IPS-18c (cell line): ENCODE measurements around the gene FAM135A.
"Not testable (repeated sequence)": the region's sequence is repeated elsewhere in the genome, so short reads cannot be mapped to it uniquely, and the experiment has no call there.

Experiments used
- H3K4me3 ChIP-seq: 2 replicates; pipeline ENCODE4 v1.7.0; 2013; ENCODE audit warnings: low read depth, mild to moderate bottlenecking, low read length, moderate library complexity; ENCODE audit not compliant: insufficient read depth
- H3K9me3 ChIP-seq: one replicate; pipeline ENCODE4 v1.6.1; 2013; ENCODE audit warnings: mild to moderate bottlenecking, low read length, moderate library complexity; ENCODE audit not compliant: control insufficient read depth, insufficient read depth

The FAM135A gene

DNA sequence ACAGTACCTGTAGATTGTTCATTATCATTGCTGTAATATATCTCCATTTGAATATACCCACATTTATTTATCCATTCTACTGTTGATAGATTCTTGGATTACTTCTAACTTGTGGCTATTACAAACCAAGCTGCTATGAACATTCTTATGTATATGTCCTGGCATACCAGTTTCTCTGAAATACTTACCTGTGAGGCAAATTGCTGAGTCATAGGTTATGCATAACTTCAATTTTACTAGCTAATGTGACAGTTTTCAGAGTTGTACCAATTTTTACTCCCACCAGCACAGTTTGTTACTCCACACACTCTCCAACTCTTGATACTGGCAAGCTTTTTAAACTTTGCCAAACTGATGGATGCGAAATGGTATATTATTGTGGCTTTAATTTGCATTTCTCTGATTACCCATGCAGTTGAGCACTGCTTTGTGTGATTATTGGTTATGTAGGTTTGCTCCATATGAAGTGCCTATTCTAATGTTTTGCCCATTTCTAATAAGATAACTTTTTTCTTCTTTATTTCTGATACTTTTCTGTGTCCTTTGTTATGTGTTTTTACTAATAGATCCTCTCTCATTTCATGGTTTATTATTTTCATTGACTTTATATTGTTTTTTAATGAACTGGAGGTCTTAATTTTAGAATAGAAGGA lies 90.6 kb downstream of the FAM135A start:
- Histone ChIP-seq H3K4me3 (no peak overlapping the region), H3K9me3 (no peaks in the 10 kb centered on the region)

DNA sequence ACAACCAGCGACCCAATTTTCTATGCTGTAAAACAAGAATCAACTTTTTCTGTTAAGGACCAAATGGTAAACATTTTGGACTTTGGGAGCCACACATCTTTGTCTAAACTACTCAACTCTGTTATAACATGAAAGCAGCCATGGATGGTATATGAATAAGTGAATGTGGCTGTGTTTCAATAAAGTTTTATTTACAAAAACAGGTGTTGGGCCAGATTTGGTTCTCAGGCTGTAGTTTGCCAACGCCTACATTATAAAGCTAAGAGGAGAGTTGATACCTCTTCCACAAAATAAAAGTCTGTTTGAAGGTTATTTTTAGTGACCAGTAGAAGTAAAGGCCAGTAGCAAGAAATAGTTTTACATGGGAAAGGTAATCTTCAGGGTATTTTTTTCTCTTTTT lies 93.0 kb downstream of the FAM135A start:
- H3K4me3 ChIP-seq: no peak overlapping the region
- no peaks in the 10 kb centered on the region for H3K9me3 ChIP-seq

DNA sequence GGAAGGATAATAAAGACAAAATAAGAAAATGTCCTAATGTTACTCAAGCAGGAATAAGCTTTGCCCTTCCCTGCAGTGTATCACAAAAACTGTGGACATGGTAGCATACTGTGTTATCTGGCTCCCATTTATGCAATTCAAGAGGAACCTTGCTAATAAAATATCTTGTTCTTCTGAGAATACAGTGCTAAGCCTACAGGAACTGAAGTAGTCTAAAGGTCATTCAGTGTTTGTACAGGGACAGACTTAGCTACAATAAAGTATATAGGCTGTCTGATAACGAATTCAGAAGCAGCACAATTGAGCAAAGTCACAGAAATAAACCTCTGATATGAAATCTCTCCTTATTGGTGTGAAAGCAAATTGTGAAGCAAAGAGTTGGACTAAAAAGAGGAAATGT lies 93.9 kb downstream of the FAM135A start:
- Histone ChIP-seq H3K4me3 (no peak overlapping the region), H3K9me3 (no peaks in the 10 kb centered on the region)

DNA sequence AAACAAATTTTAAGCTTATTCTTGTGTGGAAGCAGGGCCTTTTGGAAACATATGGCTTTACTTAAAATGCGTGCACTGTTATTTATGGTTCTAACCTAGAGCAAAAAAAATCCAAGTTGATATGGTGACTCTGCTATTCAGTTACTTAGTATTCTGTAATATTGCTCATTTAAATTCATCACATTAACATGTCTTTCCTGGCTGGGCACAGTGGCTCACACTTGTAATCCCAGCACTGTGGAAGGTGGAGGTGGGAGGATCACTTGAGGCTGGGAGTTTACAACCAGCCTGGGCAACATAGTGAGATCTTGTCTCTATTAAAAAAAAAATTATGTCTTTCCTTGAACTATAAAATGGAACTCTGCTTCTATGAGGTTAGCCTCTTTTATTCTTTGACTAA lies 95.6 kb downstream of the FAM135A start:
- Histone ChIP-seq H3K9me3 (no peaks in the 10 kb centered on the region), H3K4me3 (no peak overlapping the region)

DNA sequence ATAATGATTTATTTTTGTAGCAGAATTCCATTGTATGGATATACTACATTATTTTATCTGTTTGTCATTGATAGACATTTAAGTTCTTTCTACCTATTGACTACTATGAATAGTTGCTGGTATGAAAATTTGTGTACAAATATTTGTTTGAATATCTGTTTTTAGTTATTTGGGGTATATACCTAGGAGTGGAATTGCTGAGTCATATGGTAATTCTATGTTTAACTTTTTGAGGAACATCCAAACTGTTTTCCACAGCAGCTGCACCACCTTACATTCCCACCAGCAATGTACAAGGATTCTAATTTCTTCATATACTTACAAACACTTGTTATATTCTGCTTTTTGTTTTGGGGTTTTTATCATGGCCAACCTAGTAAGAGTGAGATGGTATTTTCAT lies 97.3 kb downstream of the FAM135A start:
- Histone ChIP-seq H3K4me3 (no peak overlapping the region), H3K9me3 (no peaks in the 10 kb centered on the region)

DNA sequence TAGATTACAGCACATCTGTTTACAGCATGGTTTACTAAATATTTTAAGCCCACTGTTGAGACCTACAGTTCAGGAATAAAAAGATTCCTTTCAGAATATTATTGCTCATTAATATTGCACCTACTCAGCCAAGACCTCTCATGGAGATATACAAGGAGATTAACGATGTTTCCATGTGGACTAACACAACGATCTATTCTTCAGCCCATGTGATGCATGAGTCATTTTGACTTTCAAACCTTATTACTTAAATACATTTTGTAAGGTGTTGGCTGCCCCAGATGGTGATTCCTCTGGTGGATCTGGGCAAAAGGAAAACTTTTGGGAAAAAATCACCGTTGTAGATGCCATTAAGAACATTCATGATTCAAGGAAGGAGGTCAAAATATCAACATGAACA lies 105.4 kb downstream of the FAM135A start:
- no peak overlapping the region for H3K4me3 ChIP-seq
- no peaks in the 10 kb centered on the region for H3K9me3 ChIP-seq

DNA sequence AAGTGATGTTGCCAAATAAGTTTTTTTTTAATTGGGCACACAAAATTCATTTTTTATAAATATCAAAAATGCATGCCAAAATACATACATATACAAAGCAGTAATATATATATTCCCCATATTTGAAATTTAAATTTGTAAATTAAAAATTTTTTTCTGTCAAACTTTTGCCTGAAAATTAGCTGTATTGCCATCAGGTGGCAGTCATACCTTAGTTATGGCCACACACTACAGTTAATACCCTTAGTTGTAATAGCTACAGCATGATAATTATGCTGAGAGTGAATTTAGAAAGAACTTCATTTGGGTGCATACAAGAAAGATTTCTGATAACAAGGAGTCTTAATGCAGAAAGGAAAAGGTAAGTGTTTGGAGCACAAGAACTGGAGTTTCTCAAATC lies 107.3 kb downstream of the FAM135A start:
- no peaks in the 10 kb centered on the region for H3K9me3 ChIP-seq
- no peak overlapping the region for H3K4me3 ChIP-seq

DNA sequence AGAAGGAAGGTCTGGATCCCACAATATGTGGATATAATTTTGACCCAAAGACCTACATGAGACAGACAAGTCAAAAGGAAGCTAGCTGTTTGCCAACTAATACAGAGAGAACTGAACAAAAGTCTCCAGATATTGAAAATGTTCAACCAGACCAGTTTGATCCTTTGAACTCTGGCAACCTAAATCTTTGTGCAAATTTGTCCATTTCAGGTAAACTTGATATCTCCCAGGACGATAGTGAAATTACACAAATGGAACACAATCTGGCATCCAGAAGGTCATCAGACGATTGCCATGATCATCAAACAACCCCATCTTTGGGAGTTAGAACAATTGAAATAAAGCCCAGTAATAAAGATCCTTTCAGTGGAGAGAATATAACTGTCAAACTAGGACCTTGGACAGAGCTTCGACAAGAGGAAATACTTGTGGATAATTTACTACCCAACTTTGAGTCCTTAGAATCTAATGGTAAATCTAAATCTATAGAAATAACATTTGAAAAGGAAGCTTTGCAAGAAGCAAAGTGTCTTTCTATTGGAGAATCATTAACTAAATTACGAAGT lies 111.5 kb downstream of the FAM135A start:
- Histone ChIP-seq H3K4me3 (no peak overlapping the region), H3K9me3 (no peaks in the 10 kb centered on the region)

DNA sequence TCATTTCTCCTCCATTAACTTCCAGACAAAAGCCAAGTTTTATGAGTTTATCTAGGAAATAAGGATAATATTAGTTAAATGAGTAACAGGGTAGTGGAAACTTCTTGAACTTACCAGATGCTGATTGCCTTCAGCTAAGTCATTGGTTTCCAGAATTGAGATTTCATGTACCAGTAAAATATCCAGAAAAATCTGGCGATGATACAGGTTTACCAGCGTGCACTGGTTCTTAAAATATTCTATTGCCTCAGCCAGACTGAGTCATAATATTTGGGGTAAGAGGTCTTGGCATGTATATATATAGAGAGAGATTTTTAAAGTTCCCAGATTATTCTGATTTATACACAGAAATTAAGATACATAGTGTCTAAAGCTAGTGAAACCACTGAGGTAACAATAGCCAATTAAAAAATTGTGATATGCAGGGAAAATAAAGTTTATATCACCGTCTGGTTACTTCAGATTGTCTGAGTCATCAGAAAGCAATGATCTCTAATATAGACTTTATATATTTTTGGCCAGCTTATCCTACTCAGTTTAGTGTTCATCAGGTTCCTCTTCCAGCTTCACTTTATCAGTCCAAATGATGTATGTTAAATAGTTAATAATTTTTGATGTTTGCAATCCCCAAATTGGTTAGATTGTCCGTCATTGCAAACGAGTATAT lies 113.9 kb downstream of the FAM135A start:
- Histone ChIP-seq H3K9me3 (no peaks in the 10 kb centered on the region), H3K4me3 (no peak overlapping the region)

DNA sequence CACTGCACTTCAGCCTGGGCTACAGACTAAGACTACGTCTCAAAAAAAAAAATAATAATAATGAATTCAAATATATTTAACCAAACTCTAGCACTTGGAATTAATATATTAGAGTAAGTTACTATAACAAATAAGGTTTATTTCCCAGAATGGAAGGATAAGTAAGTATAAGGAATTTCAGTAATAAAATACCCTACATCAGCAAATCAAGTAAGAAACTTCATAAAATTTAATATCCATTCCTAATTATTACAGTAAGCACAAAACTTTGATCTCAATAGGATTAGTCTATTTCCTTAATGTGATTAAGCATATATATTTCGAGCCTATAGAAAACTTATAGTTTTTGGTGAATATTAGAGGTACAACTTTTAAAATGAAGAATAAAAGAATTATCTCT lies 116.7 kb downstream of the FAM135A start:
- H3K4me3 ChIP-seq: no peak overlapping the region
- H3K9me3 ChIP-seq: no peaks in the 10 kb centered on the region

DNA sequence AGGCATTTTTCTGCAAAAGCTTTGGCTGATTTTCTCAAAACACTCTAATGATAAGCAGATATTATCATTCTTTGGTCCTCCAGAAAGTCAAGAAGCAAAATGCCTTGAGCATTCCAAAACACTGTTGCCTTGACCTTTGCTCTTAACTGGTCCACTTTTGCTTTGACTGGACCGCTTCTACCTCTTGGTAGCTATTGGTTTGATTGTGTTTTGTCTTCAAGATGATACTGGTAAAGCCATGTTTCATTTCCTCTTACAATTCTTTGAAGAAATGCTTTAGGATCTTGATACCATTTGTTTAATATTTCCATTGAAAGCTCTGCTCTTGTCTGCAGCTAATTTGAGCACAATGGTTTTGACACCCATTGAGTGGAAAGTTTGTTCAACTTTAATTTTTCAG lies 117.8 kb downstream of the FAM135A start:
- no peak overlapping the region for H3K4me3 ChIP-seq
- no peaks in the 10 kb centered on the region for H3K9me3 ChIP-seq

DNA sequence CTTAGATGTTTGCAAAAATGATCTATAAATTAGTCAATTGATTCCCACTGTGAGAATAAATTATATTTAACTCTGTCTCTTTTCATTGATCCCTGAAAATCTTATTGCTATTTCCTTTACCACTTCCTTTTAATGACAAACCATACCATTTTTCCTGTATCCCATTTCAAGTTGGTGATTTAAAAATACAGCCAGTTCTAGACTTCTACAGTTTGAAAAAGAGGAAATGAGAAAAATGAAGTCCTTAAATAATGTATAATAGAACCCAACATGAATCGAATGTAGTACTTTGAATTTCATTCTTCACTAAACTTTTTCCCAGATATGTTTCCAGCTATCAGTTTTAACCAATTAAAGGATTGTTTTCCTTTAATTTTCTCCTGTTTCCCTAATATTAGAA lies 124.0 kb downstream of the FAM135A start:
- Histone ChIP-seq H3K4me3 (no peak overlapping the region), H3K9me3 (no peaks in the 10 kb centered on the region)

DNA sequence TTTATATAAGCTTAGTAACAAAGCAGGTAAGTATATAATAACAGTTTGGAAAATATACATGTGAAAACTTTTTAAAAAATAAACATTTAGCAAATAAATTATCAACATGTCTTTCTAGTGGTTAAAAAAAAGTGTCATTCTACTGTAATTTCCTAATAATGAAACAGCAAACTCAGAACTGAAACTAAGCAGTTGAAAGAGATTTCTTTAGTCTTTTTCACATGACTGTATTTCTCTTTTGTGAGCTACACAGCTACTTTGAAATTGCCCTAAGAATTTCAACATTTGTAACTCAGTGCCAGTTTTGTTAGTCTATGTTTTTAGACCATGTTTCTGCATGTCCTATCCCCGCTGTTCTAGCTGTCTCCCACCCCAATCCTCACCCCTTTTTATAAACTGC lies 125.1 kb downstream of the FAM135A start:
- Histone ChIP-seq H3K4me3 (no peak overlapping the region), H3K9me3 (no peaks in the 10 kb centered on the region)

DNA sequence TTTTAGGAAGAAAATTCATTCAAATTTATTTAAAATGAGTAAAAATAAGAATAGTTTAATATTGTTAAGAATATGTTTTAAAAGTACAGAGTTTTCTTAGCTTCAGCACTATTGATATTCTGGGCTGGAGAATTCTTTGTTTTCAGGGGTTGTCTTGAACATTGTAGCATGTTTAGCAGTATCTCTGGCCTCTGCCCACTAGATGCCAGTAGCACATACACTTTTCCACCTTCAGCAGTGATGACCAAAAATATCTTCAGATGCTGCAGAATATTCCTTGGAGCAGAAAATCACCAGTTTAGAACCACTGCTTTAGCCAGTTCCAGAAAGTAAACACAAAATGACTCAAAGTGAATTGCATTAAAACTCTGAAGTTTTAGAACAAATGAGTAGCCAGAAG lies 134.0 kb downstream of the FAM135A start:
- H3K4me3 ChIP-seq: no peak overlapping the region
- H3K9me3 ChIP-seq: no peaks in the 10 kb centered on the region

DNA sequence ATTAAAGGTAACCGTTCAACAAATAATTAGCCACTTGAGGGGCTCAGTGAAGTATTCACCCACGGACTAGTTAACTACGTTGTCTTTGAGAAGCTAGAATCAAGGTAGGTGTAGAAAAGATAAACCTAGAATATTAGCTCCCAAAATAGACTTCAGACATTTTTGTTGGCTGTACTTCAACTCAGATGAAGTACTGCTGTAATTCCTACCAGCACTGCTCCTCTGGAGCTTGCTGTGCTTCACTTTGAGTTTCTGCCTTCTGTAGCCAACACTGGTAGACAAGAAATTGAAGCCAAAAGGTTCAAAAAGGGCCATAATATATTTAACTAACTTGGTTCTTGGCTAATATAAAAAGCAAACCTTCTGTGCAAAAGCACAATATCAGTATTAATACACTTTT lies 134.6 kb downstream of the FAM135A start:
- Histone ChIP-seq H3K4me3 (no peak overlapping the region), H3K9me3 (no peaks in the 10 kb centered on the region)

DNA sequence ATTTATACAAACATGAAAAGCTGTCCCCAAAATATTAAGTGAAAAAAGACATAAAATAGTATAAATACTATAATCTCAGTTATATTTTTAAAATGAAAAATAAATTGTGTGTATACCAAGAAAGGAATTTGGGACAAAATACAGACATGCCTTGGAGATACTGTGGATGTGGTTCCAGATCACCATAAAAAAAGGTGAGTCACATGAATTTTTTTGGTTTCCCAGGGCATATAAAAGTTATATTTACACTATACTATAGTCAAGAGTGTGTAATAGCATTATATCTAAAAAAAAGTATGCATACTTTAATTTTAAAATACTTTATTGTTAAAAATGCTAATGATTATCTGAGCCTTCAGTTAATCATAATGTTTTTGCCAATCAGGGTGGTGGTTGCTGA lies 136.0 kb downstream of the FAM135A start:
- H3K4me3 ChIP-seq: no peak overlapping the region
- no peaks in the 10 kb centered on the region for H3K9me3 ChIP-seq

DNA sequence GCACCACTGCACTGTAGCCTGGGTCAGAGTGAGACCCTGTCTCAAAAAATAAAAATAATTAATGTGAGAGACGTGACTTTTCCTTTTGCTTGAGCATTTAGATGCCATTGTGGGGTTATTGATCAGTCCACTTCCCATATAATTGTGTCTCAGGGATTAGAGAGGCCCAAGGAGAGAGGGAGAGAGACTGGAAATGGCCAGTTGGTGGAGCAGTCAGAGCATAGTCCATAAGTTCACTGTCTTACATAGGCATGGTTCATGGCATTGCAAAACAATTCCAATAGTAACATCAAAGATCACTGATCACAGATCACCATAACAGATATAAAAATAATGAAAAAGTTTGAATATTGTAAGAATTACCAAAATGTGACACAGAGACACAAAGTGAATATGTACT lies 138.3 kb downstream of the FAM135A start:
- Histone ChIP-seq H3K4me3 (no peak overlapping the region), H3K9me3 (no peaks in the 10 kb centered on the region)

DNA sequence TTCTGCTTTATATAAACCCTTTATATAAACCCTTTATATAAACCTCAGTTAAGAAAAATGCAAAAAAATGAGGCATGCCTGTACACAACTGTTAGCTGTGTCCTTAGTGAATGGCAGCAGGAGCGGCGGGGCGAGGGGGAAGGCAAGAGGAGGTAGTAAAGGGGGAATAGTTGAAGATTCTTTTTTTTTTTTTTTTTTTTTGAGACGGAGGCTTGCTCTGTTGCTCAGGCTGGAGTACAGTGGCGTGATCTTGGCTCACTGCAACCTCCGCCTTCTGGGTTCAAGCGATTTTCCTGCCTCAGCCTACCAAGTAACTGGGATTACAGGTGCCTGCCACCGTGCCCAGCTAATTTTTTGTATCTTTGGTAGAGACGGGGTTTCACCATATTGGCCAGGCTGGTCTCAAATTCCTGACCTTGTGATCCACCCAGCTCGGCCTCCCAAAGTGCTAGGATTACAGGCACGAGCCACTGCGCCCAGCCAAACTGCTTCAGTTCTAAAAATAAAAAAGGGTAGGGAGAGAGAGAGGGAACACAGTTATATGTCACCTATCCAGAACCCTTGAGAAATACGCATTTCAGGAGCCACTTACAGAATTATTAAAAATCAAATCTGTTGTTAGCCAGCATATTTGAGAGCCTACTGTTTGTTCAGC lies 139.1 kb downstream of the FAM135A start:
- H3K4me3 ChIP-seq, H3K9me3 ChIP-seq: not testable (repeated sequence)
